Inflammatory macrophage treated with lipopolysaccharide for 1 hour (primary cell): ENCODE measurements around the gene RUNX2.

ENCODE experiments used
- DNase-seq, 2 donors: peaks; one replicate each; pipeline ENCODE4 v3.0.0-alpha.2; 2020 to 2022

RUNX2 gene

GRCh38 chr6:45488889-45489288 lies 160.8 kb downstream of the RUNX2 start:
- DNase-seq = no peak

- DNase-seq = no peak
Observed at GRCh38 chr6:45491048-45491735, 163.1 kb downstream of the RUNX2 start.

- no peak for DNase-seq
Observed at GRCh38 chr6:45491874-45492273, 163.7 kb downstream of the RUNX2 start.

GRCh38 chr6:45493761-45494160 lies 165.6 kb downstream of the RUNX2 start:
- DNase-seq = no peak

- DNase-seq = no peak
Observed at GRCh38 chr6:45494416-45495135, 166.4 kb downstream of the RUNX2 start.

- DNase-seq = peak; percentile 31 to 40
Observed at GRCh38 chr6:45495429-45496084, 167.4 kb downstream of the RUNX2 start.

GRCh38 chr6:45496085-45496433 lies 167.9 kb downstream of the RUNX2 start:
- no peak for DNase-seq

- no peak for DNase-seq
Observed at GRCh38 chr6:45498591-45498990, 170.5 kb downstream of the RUNX2 start.

GRCh38 chr6:45500924-45501816 lies 173.0 kb downstream of the RUNX2 start:
- no peak for DNase-seq

- DNase-seq = no peak
Observed at GRCh38 chr6:45502456-45502855, 174.3 kb downstream of the RUNX2 start.

- DNase-seq = no peak
Observed at GRCh38 chr6:45504947-45505346, 176.8 kb downstream of the RUNX2 start.

GRCh38 chr6:45505470-45505869 lies 177.3 kb downstream of the RUNX2 start:
- DNase-seq = no peak

GRCh38 chr6:45507186-45507585 lies 179.1 kb downstream of the RUNX2 start:
- DNase-seq = no peak

GRCh38 chr6:45509426-45509825 lies 181.3 kb downstream of the RUNX2 start:
- DNase-seq = no peak

GRCh38 chr6:45512717-45513116 lies 184.6 kb downstream of the RUNX2 start:
- DNase-seq = no peak

- no peak for DNase-seq
Observed at GRCh38 chr6:45513213-45513618, 185.1 kb downstream of the RUNX2 start.

GRCh38 chr6:45513843-45514242 lies 185.7 kb downstream of the RUNX2 start:
- DNase-seq = no peak

- peak in 1 of 2 donors; percentile 19 for DNase-seq
Observed at GRCh38 chr6:45514454-45515230, 186.5 kb downstream of the RUNX2 start.

GRCh38 chr6:45518013-45518720 lies 190.0 kb downstream of the RUNX2 start:
- DNase-seq = no peak

- DNase-seq = no peak
Observed at GRCh38 chr6:45521226-45521625, 193.1 kb downstream of the RUNX2 start.

GRCh38 chr6:45522486-45522885 lies 194.4 kb downstream of the RUNX2 start:
- DNase-seq = no peak

- DNase-seq = no peak
Observed at GRCh38 chr6:45527210-45527609, 199.1 kb downstream of the RUNX2 start.
